ENCODE results near the gene ZBTB49.

The ZBTB49 gene

DNA sequence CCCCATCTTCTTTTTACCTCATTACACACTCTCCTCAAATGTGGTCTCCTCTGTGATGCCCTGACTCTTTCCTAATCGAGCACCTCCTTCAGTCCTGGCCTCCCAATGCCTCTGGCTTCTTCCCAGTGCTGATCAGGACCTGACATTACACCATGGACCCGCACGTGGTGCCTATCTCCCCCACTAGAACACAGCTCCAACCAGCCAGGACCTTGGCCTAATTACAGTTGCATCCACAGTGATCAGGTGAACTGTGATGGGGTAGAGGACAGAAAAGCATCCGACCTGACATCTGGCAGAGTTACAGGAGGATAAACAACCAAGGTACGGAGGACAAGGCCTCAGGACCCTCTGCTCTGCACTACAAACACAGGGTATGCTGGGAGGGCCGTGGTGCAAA, 12.5 kb upstream of the ZBTB49 start:
- no peak for DNase-seq (ENCODE audit: low read depth in 2 of 2)

DNA sequence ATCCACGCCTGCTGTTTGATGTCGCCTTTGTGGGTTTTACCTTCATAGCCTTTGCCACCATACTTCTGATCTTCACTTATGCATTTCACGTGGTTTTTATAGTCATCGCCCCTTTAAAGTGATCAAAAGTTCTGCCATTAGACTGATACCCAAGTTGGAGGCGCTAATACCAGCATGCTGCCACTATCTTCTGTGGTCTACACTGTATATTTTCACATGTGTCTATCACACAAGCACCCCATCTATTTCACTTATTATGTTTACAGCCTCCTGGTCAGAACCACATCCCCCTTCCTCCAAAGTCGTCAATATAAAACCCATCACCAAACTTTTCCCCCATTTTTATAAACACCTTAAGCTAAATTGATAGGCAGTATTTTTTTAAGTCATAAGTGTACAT, 8.3 kb upstream of the ZBTB49 start:
- no peak for DNase-seq (ENCODE audit: low read depth in 2 of 2)

DNA sequence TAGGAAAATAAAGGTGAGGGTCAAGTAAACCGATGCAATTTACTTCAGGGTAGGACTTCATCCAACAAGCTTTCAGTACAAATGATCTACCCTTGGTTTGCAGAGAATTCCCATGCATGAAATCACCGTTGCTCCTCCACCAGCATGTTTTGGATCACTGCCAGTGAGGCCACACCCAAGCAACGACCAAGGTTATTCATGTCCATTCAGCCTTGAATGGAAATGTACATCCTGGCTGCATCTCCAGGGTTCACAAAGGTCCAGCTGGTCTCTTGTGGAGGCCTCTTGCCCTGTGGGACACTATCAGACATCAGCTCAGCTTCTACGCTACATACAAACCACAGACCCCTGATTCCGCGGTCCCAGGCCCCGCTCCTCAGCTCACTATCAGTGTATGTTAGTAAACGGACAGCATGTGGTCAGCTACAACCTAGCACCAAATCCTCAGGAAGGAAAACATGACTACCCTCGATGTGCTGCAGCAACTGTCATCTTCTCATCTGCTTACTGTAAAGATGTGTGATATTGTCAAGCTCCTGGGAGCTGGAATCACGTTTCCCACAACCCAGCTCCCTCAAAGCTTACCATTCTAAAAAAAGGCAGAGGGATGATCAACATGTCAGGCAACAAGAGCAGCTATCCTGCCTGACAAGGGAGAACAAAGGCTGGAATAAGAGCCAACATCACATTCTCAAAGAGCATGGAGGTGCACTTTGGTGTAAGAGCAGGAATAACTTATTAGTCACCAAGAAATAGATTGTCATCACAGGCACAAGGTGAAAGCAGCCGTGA, 5.0 kb upstream of the ZBTB49 start:
- no peak for DNase-seq (ENCODE audit: low read depth in 2 of 2)

DNA sequence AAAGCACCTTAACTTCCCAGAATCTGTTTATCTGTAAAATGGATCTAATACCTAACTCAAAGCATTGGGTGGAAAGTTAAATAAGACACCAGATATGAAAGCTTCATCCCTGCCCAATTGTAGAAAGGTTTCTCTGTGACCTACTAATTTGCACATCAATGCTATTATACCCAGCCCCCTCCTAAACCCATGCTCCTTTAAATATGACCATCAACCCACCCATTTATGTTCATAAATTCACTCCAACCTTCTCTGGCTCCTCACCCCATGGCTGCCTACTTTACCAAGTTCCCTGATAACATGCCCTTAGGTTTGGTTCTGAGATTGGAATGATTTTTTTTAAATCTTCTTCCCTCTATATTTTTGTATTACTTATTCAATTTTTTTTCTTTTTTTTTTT, 2.0 kb upstream of the ZBTB49 start:
- DNase-seq (ENCODE audit: low read depth in 2 of 2) = no peak

DNA sequence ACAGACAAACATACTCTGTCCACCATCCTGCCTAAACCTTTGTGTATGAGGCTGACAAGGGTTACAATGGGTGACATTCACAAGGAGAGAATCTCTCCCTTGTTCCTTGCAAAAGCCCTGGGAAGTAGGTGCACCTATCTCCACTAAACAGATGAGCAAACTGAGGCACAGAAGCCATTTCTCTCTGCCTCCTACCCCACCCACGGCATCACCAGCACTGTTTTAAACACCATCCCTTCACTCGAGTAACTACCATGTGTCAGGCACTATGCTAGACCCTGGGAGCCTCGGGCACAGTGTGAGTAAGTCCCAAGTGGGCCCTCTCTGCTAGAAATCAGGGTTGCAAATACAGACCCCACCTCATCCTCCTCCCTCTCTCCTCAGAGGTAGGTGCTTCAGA, 996 bp upstream of the ZBTB49 start:
- DNase-seq (ENCODE audit: low read depth in 2 of 2) = no peak

DNA sequence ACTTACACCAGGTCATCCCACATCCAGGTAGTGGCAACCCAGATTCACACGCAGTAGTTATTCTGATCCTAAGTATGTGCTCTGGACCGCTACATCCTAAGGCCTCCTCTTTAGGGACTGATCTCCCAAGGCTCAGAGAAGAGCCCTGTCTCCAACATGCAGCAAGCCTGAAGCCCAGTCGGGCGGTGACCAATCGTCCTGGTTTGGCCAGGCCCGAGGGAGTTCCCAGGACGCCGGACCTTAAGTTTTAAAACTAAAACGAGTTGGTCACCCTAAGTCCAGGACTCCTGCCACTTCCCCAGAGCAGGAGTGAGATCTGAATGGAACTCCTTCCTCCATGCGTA, 482 bp upstream of the ZBTB49 start:
- DNase-seq (ENCODE audit: low read depth in 2 of 2) = no peak

DNA sequence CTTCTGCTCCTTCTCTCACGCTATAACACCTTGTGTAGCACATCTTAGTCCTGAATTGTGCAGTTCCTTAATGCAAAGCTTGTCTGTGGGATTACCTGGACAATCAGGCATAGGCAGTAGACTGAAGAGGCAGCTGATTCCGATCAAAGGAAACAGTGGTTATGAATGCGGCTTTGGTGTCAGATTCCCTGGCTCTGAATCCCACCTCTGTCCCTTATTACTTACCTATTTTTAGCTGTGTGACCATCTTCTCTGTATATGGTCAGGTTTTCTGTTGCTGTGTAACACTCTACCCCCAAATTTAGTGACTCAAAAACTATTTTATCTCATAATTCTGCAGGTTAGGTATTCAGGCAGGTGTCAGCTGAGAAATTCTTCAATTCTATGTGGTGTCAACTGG, 3.2 kb downstream of the ZBTB49 start:
- DNase-seq (ENCODE audit: low read depth in 2 of 2) = no peak

DNA sequence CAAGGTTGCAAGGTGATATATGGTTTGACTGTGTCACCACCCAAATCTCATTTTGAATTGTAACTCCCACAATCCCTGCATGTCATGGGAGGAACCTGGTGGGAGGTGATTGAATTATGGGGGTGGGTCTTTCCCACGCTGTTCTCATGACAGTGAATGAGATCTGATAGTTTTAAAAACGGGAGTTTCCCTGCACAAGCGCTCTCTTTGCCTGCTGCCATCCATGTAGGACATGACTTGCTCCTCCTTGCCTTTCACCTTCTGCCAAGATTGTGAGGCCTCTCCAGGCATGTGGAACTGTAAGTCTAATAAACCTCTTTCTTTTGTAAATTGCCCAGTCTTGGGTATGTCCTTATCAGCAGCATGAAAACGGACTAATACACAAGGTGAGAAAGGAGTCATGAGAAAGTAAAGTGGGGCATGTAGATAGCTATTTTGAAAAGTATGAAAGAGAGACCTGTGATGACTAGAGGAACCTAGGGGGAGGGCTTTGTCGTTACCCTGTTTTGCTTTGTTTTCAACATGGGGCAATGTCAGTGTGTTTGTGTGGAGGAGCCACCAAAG, 6.3 kb downstream of the ZBTB49 start:
- no peak for DNase-seq (ENCODE audit: low read depth in 2 of 2)

DNA sequence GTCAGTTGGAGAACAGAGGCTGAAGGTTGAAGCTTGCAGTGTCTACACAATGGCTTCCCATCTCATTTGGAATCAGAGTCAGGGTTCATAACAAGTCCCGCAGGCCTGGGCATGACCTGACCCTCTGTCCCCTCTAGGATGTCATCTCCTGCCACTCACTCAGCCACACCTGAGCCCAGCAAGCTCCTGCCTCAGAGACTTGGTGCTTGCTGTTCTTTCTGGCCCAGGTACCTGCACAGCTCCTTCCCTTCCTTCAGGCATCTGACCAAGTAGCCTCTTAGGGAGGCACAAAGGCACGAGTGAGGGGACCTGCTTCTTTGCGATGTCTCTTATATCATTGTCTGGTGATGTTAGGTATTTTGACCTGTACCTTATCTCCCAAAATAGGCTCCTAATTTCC, 9.0 kb downstream of the ZBTB49 start:
- DNase-seq (ENCODE audit: low read depth in 2 of 2) = no peak

DNA sequence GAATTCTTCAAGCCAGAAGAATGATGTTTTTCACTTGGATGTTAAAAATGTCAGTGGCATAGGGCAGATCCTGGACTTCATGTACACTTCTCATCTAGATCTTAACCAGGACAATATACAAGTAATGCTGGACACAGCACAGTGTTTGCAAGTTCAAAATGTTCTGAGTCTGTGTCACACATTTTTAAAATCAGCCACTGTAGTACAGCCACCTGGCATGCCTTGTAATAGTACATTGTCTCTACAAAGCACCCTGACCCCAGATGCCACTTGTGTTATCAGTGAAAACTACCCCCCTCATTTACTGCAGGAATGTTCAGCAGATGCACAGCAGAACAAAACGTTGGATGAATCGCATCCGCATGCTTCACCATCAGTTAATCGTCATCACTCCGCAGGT, 11.9 kb downstream of the ZBTB49 start:
- DNase-seq (ENCODE audit: low read depth in 2 of 2) = no peak

DNA sequence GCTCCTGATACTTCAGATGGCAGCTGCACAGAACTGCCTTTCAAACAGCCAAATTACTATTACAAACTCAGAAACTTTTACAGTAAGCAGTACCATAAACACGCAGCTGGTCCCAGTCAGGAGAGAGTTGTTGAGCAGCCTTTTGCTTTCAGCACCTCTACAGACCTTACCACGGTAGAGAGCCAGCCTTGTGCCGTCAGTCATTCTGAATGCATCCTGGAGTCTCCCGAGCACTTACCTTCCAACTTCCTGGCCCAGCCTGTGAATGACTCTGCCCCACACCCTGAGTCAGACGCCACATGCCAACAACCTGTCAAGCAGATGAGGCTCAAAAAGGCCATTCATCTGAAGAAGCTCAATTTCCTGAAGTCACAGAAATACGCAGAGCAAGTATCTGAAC, 12.4 kb downstream of the ZBTB49 start:
- no peak for DNase-seq (ENCODE audit: low read depth in 2 of 2)

DNA sequence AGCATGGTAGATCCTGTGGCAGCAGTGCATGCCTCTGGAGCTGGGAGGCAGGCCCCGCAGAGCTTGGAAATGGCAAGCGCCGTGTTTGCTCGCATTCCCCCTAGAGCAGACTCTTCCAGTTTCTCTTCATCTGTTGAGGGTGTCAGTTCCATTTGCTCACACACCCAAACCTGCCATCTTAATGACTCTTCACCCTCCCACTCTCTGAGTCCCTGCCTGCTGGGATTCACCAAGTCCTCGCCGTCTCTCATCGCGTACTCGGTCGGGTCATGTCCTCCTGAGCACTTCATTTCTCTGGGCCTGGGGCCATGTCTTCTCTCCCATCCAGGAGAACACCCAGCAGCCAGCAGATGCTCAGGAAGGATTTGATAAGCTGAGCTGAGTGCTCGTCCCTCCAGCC, 16.9 kb downstream of the ZBTB49 start:
- no peak for DNase-seq (ENCODE audit: low read depth in 2 of 2)

DNA sequence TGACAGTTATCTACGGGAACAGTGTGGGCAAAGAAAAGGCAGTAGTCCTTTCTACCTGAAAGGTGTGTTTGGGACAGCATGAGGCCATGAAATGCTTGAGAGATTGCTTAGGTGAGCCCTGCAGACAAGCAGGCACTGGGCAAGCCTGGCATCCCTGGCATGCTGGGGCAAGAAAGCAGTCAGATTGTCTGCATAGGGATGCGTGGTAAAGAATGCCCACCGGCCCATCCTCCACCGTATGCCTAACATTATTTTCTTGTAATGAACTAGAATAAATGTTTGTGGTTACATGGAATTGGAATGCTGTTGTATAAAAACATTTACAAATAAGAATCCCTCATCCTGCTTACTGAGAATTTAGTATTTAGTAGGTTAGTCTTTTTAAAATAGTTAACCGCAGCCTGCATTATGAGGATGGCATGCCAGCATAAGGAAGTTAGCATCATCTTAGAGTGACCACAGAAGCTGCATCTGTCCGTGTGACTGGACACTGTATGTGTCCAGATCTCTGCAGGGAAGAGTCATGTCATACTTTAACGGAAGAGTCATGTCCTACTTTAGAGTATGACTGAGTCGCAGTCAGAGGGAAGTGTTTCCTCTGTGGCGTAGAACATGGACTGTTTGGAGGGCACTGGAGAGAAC, 18.9 kb downstream of the ZBTB49 start:
- DNase-seq (ENCODE audit: low read depth in 2 of 2) = no peak

DNA sequence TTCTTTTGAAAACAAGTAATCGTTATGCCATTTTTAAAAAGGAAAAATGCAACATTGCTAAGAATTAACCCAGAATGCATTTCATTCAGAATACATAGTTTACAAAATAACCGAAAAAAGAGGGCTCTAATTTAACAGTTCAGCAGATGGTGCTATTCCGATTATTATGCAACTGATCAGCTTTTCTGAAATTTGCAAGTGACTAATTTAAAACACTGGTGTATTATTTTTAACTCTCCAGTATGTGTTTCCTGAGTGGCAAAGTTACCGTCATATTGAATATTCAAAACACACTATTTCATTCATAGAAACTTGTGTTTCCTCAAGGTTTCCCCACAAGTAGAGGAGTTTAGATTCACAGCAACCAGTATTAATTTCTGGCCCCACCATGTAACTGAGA, 21.1 kb downstream of the ZBTB49 start:
- no peak for DNase-seq (ENCODE audit: low read depth in 2 of 2)

DNA sequence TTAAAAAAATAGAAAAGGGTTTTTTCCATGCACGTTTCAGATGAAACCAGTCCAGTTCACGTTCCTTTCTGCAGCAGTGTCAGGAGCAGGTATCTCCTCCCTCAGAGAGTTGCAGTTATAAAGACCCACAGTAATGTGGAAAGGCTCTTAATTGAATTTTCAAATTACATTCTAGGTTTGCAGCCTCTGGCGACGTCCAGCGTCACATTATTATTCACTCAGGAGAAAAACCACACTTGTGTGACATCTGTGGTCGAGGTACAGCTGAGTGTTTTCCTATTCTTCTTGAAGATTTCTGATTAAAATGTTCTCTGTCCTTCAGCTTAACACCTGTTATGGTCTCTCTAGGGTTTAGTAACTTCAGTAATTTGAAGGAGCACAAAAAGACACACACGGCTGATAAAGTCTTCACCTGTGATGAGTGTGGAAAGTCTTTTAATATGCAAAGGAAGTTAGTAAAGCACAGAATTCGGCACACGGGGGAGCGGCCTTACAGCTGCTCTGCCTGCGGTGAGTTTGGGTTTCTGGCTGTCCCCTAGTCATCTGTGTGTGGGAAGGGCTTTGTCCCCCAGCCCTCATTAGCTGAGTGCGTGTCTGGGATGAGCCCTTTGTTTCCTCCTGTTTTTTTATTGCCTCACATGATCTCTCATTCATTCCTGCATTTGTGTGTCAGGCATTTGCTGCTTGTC, 25.6 kb downstream of the ZBTB49 start:
- no peak for DNase-seq (ENCODE audit: low read depth in 2 of 2)

DNA sequence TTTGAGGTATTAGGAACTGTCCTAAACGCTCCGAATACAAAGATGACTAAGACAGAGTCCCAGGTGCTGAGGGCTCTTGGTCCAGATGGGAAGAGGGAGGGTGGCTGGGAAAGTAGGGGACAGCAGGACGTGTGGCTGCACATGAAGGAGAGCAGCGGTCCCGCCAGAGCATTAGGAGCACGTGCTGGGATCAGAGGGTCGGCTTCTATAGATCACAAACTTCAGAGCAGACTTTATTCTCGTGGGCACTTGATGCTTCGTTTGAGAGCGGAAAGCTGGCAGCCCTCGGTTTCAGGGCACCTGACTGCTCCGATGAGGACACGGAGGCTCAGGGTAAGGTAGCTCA, 26.1 kb downstream of the ZBTB49 start:
- DNase-seq (ENCODE audit: low read depth in 2 of 2) = no peak

DNA sequence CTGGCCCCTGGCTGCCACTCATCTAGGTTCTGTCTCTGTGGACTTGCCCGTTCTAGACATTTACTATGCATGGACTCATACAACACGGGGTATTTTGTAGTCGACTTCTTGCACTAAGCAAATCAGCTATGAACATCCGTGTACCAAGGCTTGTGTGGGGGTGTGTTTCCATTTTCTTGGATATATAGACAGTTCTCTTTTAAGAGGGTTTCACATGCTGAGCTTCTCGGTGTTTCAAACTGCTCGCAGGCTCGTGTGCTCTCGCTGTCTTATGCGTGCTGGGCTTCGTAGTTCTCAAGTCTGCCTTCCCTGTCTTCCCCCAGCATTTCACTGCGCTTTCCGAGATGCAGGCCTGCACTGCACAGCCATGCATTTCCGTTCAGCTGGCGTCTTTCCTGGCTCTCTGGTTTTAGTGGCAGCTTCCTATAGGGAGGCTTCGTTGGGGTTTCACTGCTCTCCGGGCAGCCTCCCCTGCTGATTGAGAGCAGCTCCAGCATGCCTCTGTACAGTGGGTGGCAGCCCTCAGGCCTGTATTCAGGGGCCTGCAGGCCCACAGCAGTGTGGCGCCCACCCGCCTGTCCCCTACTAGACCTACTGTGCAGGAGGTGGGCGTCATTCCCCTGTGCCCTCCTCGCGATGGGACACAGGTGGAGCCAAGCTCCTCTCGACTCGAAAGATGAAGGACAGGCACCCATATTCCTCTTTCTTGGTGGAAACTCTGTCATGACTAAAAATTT, 27.6 kb downstream of the ZBTB49 start:
- DNase-seq (ENCODE audit: low read depth in 2 of 2) = no peak

DNA sequence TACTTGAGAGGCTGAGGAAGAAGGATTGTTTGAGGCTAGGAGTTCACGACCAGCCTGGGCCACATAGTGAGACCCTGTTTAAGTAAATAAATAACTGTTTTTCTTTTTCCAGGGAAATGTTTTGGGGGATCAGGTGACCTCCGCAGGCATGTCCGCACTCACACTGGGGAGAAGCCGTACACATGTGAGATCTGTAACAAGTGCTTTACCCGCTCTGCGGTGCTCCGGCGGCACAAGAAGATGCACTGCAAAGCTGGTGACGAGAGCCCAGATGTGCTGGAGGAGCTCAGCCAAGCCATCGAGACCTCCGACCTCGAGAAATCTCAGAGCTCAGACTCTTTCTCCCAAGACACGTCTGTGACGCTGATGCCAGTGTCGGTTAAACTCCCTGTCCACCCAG, 30.5 kb downstream of the ZBTB49 start:
- DNase-seq (ENCODE audit: low read depth in 2 of 2) = no peak

DNA sequence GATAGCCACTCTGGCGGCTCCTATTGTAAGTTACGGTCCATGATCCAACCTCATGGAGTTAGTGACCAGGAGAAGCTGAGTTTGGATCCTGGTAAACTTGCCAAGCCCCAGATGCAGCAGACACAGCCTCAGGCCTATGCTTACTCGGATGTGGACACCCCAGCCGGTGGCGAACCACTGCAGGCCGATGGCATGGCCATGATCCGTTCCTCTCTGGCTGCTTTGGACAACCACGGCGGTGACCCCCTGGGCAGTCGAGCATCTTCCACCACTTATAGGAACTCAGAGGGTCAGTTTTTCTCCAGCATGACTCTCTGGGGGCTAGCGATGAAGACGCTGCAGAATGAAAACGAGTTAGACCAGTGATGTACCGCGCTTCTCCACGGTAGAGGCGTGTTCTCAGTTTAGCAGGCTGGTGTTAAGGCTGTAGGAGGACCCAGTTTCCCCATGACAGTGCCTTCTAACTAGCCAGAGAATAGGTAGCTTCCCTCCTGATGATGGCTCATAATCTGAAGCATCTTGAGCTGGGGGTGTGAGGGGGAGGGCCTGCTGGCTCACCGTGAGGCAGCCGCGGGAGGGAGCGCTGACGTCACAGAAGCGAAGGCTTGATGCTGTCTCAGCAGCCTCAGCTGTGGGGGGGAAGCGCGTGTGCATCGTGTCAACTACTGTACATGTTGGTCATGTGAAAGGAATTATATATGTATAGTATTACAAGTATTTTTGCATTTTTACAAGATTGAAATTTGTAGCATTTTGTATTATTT, 31.1 kb downstream of the ZBTB49 start:
- no peak for DNase-seq (ENCODE audit: low read depth in 2 of 2)

DNA sequence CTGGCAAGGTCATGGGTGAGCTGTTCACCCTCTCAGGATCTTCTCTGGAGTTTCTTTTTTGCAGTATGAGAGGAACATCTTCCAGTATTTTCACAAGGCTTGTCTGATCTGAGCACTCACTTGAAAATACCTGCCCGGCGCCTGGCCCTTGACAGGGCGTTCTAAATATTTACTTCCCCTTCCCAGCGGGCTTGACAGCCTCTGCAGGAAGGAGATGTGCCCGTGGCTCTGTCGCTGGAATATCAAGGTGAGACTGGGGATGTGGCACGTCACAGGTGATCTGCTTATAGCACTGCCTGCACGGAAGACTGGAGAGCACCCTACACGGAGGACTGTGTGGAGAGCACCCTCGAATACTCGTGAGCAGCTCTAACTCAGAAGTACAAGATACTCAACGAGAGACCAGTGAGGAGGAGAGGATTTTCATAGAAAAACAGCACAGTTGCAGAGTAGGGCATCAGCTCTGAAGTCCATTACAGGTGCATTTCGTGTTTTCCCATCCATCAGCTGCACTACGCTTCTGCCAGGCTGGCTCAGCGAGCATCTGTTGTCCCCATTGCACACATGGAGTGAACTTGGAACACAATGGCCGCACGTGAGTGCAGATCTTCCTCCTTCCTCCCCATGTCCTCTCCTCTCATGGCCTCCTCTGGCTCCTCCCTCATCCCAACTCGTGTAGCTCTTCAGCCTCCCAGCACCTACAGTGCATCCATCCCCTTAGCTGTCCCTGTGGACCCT, 32.1 kb downstream of the ZBTB49 start:
- no peak for DNase-seq (ENCODE audit: low read depth in 2 of 2)

All from stimulated activated CD8-positive, alpha-beta memory T cell treated with anti-CD3 and anti-CD28 coated beads, Interleukin-2, amount 100 ng/mL, for 48 hours (primary cell).